MG63 (cell line): ENCODE results near the gene RNF115. TPM values are rescaled to one million over a fixed set of nuclear protein-coding genes. Genes with fewer than 3 reads are reported as not detected.
"Not testable (repeated sequence)": the region's sequence is repeated elsewhere in the genome, so short reads cannot be mapped to it uniquely, and the experiment has no call there.

Experiments used
- DNase-seq: peaks from one replicate; pipeline ENCODE4 v3.0.0-alpha.2; 2020
- H3K27me3 ChIP-seq: fragments of 250-450 bp; sonication (Bioruptor Pico); 2 replicates; pipeline ENCODE4 v1.5.1; 2020; ENCODE audit warnings: mild to moderate bottlenecking, moderate library complexity
- H3K36me3 ChIP-seq: fragments of 250-450 bp; sonication (Bioruptor Pico); 2 replicates; pipeline ENCODE4 v1.5.1; 2020; ENCODE audit warnings: mild to moderate bottlenecking, moderate library complexity
- H3K4me3 ChIP-seq: fragments of 250-450 bp; sonication (Bioruptor Pico); 2 replicates; pipeline ENCODE4 v1.5.1; 2020; ENCODE audit warnings: mild to moderate bottlenecking, moderate library complexity
- H3K9me3 ChIP-seq: fragments of 250-450 bp; sonication (Bioruptor Pico); 2 replicates; pipeline ENCODE4 v1.5.1; 2020; ENCODE audit warnings: mild to moderate bottlenecking, moderate library complexity
- total RNA-seq: library from RNA; depleted of rRNA; stranded (reverse); fragments of >200 nt; shearing (Covaris generic); gene quantifications from 2 replicates; pipeline ENCODE4 v1.2.3, GENCODE V29; 2014; ENCODE audit warnings: low replicate concordance

RNF115 gene
- total RNA-seq, 1 experiment from 2014 or later, result 11.3 TPM

- H3K27me3 ChIP-seq, result no peaks in the 10 kb centered on the region
- H3K9me3 ChIP-seq, result peaks cover 31% of the 10 kb centered on the region
- no peak overlapping the region for H3K4me3 ChIP-seq
- DNase-seq, result no peak
- peaks cover 42% of the 10 kb centered on the region for H3K36me3 ChIP-seq
Measured at GRCh38 chr1:145795257-145795881, 28.5 kb downstream of the RNF115 start.

- peaks cover 43% of the 10 kb centered on the region for H3K36me3 ChIP-seq
- no peaks in the 10 kb centered on the region for H3K27me3 ChIP-seq
- no peak overlapping the region for H3K4me3 ChIP-seq
- H3K9me3 ChIP-seq, result peaks cover 18% of the 10 kb centered on the region
- no peak for DNase-seq
Measured at GRCh38 chr1:145792484-145792883, 31.4 kb downstream of the RNF115 start.

- H3K9me3 ChIP-seq, result peaks cover 12% of the 10 kb centered on the region
- not testable (repeated sequence) for H3K4me3 ChIP-seq, H3K27me3 ChIP-seq, DNase-seq
- H3K36me3 ChIP-seq, result peaks cover 41% of the 10 kb centered on the region
Measured at GRCh38 chr1:145791860-145792259, 32.0 kb downstream of the RNF115 start.

GRCh38 chr1:145788580-145788979 is 35.3 kb downstream of the RNF115 start:
- H3K9me3 ChIP-seq, result no peaks in the 10 kb centered on the region
- no peak for DNase-seq
- peaks cover 32% of the 10 kb centered on the region for H3K36me3 ChIP-seq
- no peaks in the 10 kb centered on the region for H3K27me3 ChIP-seq
- H3K4me3 ChIP-seq, result no peak overlapping the region

GRCh38 chr1:145786271-145786670 is 37.6 kb downstream of the RNF115 start:
- H3K4me3 ChIP-seq, result no peak overlapping the region
- no peak for DNase-seq

GRCh38 chr1:145785547-145785946 is 38.3 kb downstream of the RNF115 start:
- H3K27me3 ChIP-seq, result no peaks in the 10 kb centered on the region
- peaks cover 36% of the 10 kb centered on the region for H3K36me3 ChIP-seq
- H3K9me3 ChIP-seq, result no peaks in the 10 kb centered on the region
- no peak for DNase-seq
- H3K4me3 ChIP-seq, result no peak overlapping the region

More at GRCh38 chr1:145786271-145786670, 37.6 kb downstream of the RNF115 start:
- Histone ChIP-seq H3K36me3 (peaks cover 31% of the 10 kb centered on the region), H3K9me3 (no peaks in the 10 kb centered on the region), H3K27me3 (no peaks in the 10 kb centered on the region)

GRCh38 chr1:145784409-145784808 is 39.5 kb downstream of the RNF115 start:
- no peaks in the 10 kb centered on the region for H3K9me3 ChIP-seq
- peaks cover 36% of the 10 kb centered on the region for H3K36me3 ChIP-seq
- no peaks in the 10 kb centered on the region for H3K27me3 ChIP-seq
- no peak overlapping the region for H3K4me3 ChIP-seq
- DNase-seq, result no peak

GRCh38 chr1:145782272-145783099 is 41.4 kb downstream of the RNF115 start:
- no peaks in the 10 kb centered on the region for H3K9me3 ChIP-seq
- H3K36me3 ChIP-seq, result peaks cover 35% of the 10 kb centered on the region
- DNase-seq, result no peak
- H3K4me3 ChIP-seq, result no peak overlapping the region
- no peaks in the 10 kb centered on the region for H3K27me3 ChIP-seq

GRCh38 chr1:145778146-145778540 is 45.8 kb downstream of the RNF115 start:
- Histone ChIP-seq H3K36me3 (peaks cover 29% of the 10 kb centered on the region), H3K9me3 (no peaks in the 10 kb centered on the region), H3K4me3 (no peak overlapping the region), H3K27me3 (no peaks in the 10 kb centered on the region)
- no peak for DNase-seq

- Histone ChIP-seq H3K36me3 (peaks cover 35% of the 10 kb centered on the region), H3K9me3 (peaks cover 4% of the 10 kb centered on the region; the same call in 1 of the 2 replicates), H3K4me3 (no peak overlapping the region), H3K27me3 (no peaks in the 10 kb centered on the region)
- DNase-seq, result no peak
Measured at GRCh38 chr1:145777357-145778145, 46.3 kb downstream of the RNF115 start.

GRCh38 chr1:145773423-145773822 is 50.5 kb downstream of the RNF115 start:
- DNase-seq, result no peak
- Histone ChIP-seq H3K4me3 (no peak overlapping the region), H3K36me3 (peaks cover 52% of the 10 kb centered on the region)

GRCh38 chr1:145771056-145771455 is 52.8 kb downstream of the RNF115 start:
- Histone ChIP-seq H3K36me3 (peaks cover 52% of the 10 kb centered on the region), H3K9me3 (peaks cover 4% of the 10 kb centered on the region; the same call in 1 of the 2 replicates), H3K27me3 (no peaks in the 10 kb centered on the region), H3K4me3 (no peak overlapping the region)
- no peak for DNase-seq

More at GRCh38 chr1:145773423-145773822, 50.5 kb downstream of the RNF115 start:
- H3K9me3 ChIP-seq, result peaks cover 4% of the 10 kb centered on the region; the same call in 1 of the 2 replicates
- H3K27me3 ChIP-seq, result no peaks in the 10 kb centered on the region

GRCh38 chr1:145768004-145768403 is 55.9 kb downstream of the RNF115 start:
- peaks cover 48% of the 10 kb centered on the region for H3K36me3 ChIP-seq
- not testable (repeated sequence) for DNase-seq, H3K9me3 ChIP-seq, H3K27me3 ChIP-seq, H3K4me3 ChIP-seq

- H3K27me3 ChIP-seq, H3K4me3 ChIP-seq, H3K9me3 ChIP-seq, DNase-seq: not testable (repeated sequence)
- H3K36me3 ChIP-seq, result peaks cover 48% of the 10 kb centered on the region
Measured at GRCh38 chr1:145766926-145767325, 57.0 kb downstream of the RNF115 start.

- H3K27me3 ChIP-seq, DNase-seq, H3K4me3 ChIP-seq, H3K9me3 ChIP-seq: not testable (repeated sequence)
- peaks cover 48% of the 10 kb centered on the region for H3K36me3 ChIP-seq
Measured at GRCh38 chr1:145765585-145766360, 58.1 kb downstream of the RNF115 start.

GRCh38 chr1:145765127-145765526 is 58.8 kb downstream of the RNF115 start:
- H3K36me3 ChIP-seq, result peaks cover 46% of the 10 kb centered on the region
- H3K27me3 ChIP-seq, H3K4me3 ChIP-seq, DNase-seq, H3K9me3 ChIP-seq: not testable (repeated sequence)
